GM19043 (cell line): ENCODE measurements around the gene SHANK1.
"Not testable (repeated sequence)": the region's sequence is repeated elsewhere in the genome, so short reads cannot be mapped to it uniquely, and the experiment has no call there.

Experiments
- ATAC-seq: cut with Tn5 transposase; IDR thresholded peaks from one replicate; pipeline ENCODE4 v1.9.1; 2021; ENCODE audit warnings: low read depth; ENCODE audit not compliant: unreplicated experiment

SHANK1 gene

DNA sequence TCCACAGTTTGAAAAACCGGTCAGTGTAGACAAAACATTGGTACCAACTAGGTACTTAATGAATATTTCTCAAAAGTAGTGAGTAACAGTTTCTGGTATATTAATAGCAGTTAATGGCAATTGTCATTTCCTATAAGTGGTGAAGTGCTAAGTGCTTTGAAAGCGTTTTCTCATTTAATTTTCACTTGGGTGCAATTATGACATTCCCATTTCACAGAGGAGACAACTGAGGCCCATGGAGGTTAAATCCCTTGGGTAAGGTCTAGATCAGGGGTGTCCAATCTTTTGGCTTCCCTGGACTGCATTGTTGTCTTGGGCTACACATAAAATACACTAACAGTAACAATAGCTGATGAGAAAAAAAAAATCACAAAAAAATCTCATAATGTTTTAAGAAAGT, 79.2 kb downstream of the SHANK1 start:
- ATAC-seq: no peak

DNA sequence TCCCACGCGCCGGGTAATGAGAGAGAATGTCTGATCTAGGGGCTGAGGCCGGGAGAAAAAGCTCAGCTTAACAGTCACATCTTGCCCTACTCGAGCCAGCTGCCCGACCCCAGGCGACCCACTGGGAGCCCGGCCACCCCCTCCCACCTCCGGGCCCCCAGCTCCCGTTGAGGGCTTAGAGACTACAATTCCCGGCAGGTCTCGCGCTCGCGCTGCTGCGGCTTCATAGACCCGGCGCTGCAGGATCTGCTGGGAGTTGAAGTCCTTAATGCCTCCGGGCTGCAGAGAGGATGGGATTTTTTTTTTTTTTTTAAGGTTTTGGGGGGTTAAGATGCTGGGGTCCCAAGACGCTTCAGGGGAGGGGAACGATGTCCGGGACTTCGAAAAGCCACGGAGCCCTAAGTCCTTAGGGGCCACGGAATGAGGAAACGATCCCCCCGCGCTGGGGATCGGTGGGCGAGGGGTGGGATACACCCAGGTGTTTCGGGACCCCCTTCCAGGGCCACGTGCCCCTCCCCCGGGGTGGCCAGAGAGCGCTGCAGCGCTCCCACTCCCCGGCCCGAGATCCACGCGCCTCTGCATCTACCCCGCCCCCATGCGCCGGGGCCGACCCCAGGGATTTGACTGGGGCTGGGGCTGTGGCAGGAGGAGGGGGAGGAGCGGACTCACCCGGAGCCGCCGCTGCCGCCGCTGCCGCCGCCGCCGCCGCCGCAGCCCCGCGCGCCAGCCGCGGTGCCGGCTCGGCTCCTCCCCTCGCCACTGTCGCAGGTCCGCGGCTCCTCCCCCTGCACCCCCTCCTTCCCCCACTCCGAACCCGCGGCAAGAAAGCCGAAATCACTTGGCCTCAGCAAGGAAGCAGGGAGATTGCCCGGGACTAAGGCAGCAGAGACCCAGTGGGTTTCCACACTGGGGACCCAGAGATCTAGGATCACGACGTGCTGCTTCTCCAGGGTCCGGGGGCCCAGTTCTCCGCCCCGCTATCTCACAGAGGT, 80.2 kb downstream of the SHANK1 start, which contains the start of gene SYT3:
Gene SYT3 (minus strand): TSS at position 761 of the 992 bp plus-strand sequence. CDS start 2,470 bp downstream, outside the sequence.
- ATAC-seq: no peak

DNA sequence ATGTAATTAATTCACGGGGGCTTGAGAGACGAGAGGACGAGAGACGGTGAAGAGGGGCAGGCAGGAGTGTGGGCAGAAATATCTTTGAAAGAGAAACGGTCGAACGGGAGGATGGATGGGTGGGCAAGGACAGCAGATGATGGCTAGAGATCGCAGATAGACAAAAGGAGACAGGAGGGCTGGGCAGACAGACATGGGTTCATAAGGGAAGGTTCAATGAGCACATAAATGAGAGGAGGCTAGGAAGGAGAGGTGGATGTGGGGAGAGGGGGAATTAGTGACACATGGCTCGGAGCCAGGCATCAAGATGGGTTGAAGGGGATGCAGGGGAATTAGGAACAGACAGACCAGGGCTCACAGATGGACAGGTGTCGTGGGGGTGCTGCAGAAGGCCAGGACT, 81.0 kb downstream of the SHANK1 start:
- ATAC-seq: no peak

DNA sequence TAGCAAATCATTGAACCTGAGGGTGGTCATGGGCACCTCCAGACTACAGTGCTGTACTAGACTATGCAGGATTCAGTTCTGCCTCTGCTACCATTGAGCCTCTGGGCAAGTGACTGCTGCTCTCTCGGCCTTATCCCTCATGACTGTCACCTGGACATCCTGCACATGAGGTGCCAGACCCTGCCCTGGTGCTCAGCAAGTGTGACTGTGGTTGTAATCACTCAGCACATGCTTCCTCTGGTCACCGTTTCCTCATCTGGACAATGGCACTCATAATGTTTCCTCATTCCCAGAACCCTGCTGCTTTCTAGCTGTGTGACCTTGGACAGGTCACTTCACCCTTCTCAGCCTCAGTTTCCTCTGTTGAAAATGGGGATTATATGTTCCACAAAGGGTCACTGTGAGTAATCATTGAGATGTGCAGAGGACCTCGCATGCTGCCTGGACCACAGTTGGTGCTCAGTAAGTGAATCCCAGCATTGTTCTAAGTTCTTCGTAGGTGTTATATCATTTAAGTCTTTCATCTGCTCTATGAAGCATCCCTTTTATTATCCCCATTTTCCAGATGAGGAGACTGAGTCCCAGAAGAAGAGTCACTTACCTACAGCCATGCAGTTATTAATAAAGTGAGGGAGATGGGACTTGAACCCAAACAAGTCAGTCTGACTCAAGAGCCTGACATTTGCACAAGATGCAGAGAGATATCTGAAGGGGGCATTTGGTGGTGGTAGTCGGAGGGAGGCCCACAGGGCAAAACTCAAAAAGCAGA, 83.1 kb downstream of the SHANK1 start:
- ATAC-seq: no peak

DNA sequence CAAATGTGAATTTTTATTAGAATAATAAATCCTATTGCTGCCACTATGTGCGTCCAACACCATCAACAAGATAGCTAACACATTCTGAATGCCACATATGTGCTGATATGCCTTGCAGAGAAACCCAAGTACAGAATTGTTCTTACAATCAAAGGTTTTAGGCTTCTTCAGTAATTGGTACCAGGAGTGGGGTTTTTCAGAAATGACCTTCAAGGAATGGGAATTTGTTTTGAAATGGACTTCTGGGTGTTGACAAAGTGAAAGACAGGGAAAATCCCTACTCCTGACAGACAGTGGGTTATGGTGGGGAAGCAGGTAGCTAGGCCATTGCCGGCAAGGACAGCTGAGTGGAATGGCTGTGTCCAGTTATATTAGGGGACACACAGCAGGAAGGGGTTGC, 85.6 kb downstream of the SHANK1 start:
- no peak for ATAC-seq

DNA sequence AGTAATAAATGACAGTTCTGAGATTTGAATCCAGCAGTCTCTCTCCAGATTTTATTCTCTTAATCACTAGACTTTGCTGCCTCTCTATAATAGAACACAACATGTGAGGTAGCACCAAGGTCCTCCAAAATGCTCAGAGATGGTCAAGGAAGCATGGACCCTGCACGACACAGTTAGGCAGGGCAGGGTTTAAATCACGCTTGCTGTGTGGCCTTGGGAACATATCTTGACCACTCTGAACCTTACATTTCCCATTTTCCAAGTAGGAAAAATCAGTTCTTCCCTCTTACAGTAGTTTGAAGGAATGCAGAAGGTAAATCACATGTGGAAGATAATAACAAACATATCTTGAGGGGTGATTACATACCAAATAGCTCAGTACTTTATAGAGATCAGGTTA, 86.2 kb downstream of the SHANK1 start:
- no peak for ATAC-seq

DNA sequence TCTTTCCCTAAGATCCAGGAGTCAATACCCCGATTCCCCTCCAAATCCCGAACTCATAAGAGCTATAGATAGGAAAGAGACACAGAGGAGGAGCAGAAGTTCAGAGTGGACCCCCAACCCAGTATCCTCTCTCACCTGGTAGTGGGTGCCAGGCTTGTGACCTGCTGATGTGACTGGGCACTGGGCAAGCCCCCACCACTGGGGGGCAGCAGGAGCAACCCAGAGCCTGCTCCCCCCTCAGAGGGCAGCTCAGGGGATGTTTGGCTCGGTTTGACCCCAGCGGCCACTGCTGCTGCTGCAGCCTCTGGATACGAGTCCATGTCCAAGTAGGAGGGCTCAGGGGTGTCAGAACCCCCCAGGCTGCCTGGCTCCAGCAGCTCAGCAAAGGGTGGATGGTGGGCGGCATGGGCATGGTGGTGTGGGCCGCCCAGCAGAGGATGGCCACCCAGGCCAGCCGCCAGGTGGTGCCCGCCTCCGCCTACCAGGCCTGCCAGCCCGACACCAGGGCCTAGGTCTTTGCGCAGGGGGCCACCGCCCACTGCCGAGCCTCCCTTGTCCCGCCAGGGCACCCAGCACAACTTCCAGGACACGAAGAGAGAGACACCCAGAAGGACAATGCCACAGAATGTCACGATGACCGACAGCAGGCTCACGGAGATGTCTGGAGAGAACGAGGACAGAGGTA, 87.3 kb downstream of the SHANK1 start:
- no peak for ATAC-seq

DNA sequence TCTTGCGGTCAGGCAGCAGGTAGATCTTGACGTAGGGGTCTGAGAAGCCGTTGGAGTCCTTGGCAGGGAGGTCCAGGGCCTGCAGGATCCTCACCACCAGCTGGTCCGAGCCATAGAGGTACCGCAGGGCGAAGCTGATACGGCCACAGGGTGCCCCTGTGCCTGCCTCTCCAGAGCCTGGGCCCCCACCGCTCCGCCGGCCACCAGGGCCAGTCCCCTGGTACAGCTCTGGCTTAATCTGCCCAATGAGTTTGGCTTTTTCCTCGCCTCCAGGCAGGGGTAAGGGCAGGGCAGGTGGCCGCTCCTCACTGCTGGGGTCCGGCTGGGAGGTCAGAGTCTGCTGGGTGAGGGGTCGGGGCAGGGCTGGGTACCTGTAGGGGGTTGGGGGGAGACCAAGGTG, 89.8 kb downstream of the SHANK1 start:
- no peak for ATAC-seq

DNA sequence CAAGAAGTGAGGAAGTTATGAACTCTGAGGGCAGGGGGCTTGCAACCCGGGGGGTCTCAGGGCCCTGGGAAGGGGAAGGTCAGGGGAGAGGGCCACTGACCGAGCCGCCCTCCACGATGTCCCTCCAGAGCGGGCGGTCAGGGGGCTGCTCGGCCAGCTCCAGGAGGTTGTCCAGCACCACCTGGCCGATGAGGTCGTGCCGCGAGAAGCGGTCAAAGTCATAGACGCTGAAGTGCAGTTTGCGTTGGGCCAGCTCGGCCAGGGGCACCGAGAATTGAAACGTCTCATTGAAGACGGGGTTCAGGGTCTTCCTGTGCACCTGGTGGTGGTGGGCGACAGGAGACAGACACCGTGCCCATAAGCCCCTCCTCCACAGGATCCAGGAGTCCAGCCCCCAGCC, 90.4 kb downstream of the SHANK1 start:
- ATAC-seq: no peak

DNA sequence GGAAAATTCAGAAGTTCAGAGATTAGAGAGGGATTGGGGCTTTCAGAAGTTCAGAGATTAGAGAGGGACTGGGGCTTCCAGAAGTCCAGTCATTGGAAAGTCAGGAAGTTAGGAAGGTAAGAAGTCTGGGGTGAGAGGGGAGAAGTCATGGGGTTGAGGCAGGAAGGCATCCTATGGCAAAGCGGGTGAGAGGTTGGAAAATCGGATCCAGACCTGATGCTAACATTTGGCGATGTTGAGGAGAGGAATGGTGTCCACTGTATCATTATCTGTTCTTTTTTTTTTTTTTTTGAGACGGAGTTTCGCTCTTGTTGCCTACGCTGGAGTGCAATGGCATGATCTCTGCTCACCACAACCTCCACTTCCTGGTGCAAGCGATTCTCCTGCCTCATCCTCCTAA, 91.1 kb downstream of the SHANK1 start:
- ATAC-seq: no peak

DNA sequence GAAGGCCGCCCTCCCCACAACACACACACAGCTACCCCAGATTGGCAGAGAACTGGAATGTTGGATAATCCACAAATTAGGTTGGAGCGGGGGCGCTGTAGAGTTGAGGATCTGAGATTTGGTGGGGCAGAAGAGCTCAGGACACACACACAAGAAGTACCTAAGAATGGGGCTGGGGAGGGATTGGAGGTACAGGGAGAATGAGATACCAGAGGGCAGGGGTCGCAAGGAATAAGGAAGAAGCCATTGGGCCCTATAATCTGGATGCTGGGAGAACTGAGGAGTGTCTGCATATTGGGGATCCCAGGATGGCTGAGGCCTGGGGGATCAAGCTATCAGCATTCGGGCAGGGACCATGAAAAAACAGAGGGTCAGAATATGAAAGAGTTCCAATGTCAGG, 91.5 kb downstream of the SHANK1 start:
- ATAC-seq: no peak

DNA sequence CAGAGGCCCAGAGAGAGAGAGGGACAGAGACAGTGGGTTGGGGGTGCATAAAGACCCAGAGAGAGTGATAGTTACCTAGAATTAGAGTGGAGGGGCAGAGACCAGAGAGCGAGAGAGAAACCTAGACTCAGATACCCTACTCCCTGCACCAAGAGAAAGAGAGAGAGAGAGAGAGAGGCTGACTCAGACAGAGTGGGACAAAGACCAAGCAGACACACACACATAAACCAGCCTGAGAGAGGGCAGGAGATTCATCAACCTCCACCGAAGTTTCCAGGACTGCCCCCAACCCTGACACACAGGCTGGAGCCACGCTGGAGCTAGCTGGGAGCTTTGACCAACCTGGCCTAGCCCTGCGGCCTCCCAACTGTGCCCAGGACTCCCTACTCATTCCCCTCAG, 92.8 kb downstream of the SHANK1 start:
- ATAC-seq: no peak

DNA sequence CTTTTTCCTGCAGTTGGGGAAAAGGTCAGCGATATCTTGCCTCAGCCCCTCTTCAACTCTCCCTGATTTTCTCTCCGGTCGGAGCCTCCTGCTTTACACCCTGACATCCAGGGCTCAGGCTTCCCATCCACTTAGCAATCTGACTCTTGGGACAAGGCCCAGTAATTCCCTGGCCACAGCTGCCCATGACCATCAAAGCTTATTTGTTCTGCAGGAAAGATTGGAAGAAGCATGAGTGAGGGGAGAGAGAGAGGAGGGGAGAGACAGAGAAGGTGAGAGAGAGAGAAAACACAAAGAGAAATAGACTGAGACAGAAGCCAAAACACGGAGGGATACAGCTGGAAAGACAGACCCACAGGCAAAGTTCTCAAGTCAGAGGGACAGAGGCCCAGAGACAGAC, 93.6 kb downstream of the SHANK1 start:
- ATAC-seq: no peak

DNA sequence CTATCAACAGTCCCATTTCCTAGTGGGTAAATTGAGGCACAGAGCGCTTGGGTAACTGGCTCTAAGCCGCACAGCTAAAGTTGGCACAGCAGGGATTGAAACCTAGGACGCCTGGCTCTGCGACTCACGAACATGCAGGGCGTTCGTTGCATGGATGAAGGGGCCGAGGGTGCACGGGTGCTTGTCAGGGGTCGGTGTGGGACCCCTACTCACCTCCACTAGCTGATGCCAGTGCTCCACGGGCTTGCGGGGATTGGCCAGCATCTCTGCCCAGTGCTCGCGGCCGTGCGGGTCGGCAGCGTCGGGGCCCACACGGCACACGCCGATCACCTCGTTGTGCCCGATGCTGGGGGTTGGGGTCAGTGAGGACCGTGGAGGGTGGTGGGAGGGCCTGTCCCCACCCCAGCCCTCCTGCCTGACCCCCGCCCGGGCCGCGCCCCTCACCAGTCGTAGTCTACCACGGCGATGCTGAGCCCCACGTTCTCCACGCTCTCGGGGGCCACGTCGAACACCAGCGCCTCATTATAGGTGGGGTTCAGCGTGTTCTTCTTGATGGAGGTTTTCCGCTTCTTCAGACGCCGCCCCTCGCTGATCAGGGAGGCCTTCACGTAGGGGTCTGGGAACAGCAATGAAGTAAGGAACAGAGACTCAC, 94.5 kb downstream of the SHANK1 start:
- ATAC-seq: no peak

DNA sequence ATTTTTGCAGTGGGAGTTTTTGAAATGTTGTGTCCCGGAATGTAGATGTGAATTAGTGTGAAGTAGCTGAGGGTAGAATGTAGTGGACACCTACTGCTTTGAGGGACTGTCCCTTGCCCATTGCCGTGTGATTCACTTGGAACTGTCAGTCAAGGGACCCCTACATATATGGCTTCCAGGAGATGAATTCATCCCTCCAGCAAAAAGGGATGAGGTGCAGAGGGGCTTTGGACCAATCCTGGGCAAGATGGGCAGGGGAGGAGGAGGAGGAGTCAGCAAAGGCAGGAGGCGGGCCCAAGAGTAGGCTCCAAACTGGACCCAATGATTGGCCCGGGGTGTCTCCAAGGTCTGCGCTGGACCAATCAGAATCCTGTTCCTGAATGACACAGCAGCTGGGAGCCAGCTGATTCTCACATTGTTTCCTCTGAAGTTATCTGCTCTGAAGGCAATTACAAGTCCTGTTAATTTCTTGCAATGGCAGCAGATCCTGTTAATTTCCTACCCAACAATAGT, 99.2 kb downstream of the SHANK1 start:
- ATAC-seq: not testable (repeated sequence)

DNA sequence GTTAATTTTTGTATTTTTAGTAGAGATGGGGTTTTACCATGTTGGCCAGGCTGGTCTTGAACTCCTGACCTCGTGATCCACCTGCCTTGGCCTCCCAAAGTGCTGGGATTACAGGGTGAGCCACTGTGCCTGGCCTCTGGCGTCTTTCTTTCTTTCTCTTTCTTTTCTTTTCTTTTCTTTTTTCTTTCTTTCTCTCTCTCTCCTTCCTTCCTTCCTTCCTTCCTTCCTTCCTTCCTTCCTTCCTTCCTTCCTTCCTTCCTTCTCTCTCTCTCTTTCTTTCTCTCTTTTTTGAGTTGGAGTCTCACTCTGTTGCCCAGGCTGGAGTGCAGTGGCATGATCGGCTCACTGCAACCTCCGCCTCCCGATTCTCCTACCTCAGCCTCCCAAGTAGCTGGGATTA, 100.4 kb downstream of the SHANK1 start:
- not testable (repeated sequence) for ATAC-seq

DNA sequence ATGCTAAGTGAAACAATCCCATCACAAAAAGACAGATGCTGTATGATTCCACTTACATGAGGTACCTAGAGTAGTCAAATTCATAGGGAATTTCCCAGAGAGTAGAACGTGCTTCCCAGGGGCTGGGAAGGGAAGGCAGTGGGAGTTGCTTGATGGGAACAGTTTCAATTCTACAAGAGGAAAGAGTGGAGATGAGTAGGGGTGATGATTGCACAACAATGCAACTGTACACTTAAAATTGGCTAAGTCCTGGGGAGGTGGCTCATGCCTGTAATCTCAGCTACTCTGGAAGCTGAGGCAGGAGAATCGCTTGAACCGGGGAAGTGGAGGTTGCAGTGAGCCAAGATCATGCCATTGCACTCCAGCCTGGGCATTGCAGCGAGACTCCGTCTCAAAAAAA, 101.2 kb downstream of the SHANK1 start:
- not testable (repeated sequence) for ATAC-seq

DNA sequence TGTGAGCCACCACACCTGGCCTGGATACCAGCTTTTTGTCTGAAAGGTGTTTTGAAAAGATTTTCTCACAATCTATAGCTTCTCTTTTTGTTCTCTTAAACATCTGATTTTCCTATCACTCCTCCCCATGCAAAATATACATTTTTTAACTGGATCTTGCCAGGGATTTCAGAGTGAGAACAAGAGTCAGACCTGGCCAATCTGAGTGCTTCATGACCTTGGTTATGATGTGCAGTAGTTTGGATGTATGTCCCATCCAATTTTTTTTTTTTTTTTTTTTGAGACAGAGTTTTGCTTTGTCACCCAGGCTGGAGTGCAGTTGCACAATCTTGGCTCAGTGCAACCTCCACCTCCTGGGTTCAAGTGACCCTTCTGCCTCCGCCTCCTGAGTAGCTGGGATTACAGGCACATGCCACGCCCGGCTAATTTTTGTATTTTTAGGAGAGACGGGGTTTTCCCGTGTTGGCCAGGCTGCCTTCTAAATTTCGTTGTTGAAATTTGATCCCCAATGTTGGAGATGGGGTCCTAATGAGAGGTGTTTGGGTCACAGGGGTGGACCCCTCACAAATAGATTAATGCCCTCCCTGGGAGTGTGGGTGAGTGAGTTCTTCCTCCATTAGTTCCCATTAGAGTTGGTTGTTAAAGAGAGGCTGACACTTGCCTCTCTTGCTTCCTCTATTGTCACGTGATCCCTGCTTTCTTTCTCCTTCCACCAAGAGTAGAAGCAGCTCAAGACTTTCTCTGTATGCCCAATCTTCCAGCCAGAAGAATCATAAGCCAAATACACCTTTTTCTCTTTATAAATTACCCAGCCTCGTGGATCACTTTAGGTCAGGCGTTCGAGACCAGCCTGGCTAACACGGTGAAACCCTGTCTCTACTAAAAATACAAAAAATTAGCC, 106.8 kb downstream of the SHANK1 start:
- ATAC-seq: not testable (repeated sequence)
